K562 (cell line): ENCODE data around the gene PACSIN3. TPM values are rescaled to one million over a fixed set of nuclear protein-coding genes. Genes with fewer than 3 reads are reported as not detected.

Experiments
- CCAR2 ChIP-seq: fragments of 200-400 bp; formaldehyde crosslinking; IDR thresholded peaks from 2 replicates; pipeline ENCODE4 v1.6.1; 2017; ENCODE audit warnings: mild to moderate bottlenecking, low read depth, low read length
- DPF2 ChIP-seq: fragments of 450-650 bp; IDR thresholded peaks from 2 replicates; pipeline ENCODE4 v1.6.1; 2016
- ETV5 ChIP-seq: sonication (generic); formaldehyde crosslinking; IDR thresholded peaks from 2 replicates; pipeline ENCODE4 v1.4.0; 2020; ENCODE audit warnings: low read depth, mild to moderate bottlenecking, missing genetic modification reagents
- FOSL1 ChIP-seq: fragments of 200-800 bp; sonication (Bioruptor generic); conservative IDR thresholded peaks from 2 replicates; pipeline ENCODE4 v1.6.1; 2016; ENCODE audit warnings: missing genetic modification characterization, missing compliant biosample characterization
- FOXK1 ChIP-seq: sonication (generic); formaldehyde crosslinking; IDR thresholded peaks from 2 replicates; pipeline ENCODE4 v1.8.0; 2022; ENCODE audit warnings: missing genetic modification reagents, mild to moderate bottlenecking, borderline replicate concordance
- MEF2A ChIP-seq: IDR thresholded peaks from 2 replicates; pipeline ENCODE4 v1.6.1; 2011; ENCODE audit warnings: low read depth, mild to moderate bottlenecking, low read length, moderate library complexity; ENCODE audit not compliant: control insufficient read depth
- NR1H2 ChIP-seq: sonication (generic); formaldehyde crosslinking; IDR thresholded peaks from 2 replicates; pipeline ENCODE4 v1.4.0; 2020; ENCODE audit warnings: mild to moderate bottlenecking, missing genetic modification reagents
- SLC30A9 ChIP-seq: fragments of 250-450 bp; sonication (Bioruptor Pico); IDR thresholded peaks from 2 replicates; pipeline ENCODE4 v1.8.0; 2022; ENCODE audit warnings: mild to moderate bottlenecking, moderate library complexity
- SNRNP70 ChIP-seq: fragments of 200-400 bp; formaldehyde crosslinking; optimal IDR thresholded peaks from 2 replicates; pipeline ENCODE3; 2017; ENCODE audit warnings: low read depth, low read length
- YY1 ChIP-seq, 3 experiments: IDR thresholded peaks; 2 replicates each; pipeline ENCODE4 v1.6.1; 2011; ENCODE audit warnings: low read length in 2 of 3, mild to moderate bottlenecking in 2 of 3, moderate library complexity in 2 of 3, borderline replicate concordance in 1 of 3, control low read depth in 1 of 3, low read depth in 1 of 3; ENCODE audit not compliant: insufficient read depth in 3 of 3, insufficient replicate concordance in 2 of 3, control insufficient read depth in 1 of 3, insufficient read length in 1 of 3; ENCODE audit errors: extremely low read depth in 1 of 3
- ZBTB17 ChIP-seq: fragments of 450-650 bp; formaldehyde crosslinking; IDR thresholded peaks from 2 replicates; pipeline ENCODE4 v1.4.0; 2020; ENCODE audit warnings: mild to moderate bottlenecking
- ZC3H8 ChIP-seq: fragments of 450-650 bp; IDR thresholded peaks from 2 replicates; pipeline ENCODE4 v1.6.1; 2017
- ZEB2 ChIP-seq: fragments of 450-650 bp; IDR thresholded peaks from 2 replicates; pipeline ENCODE4 v1.6.1; 2016
- ZNF354B ChIP-seq: fragments of 250-450 bp; sonication (Bioruptor Pico); IDR thresholded peaks from 2 replicates; pipeline ENCODE4 v1.4.0; 2020
- ZNF436 ChIP-seq: fragments of 250-450, 450-650 bp; sonication (Bioruptor Pico); formaldehyde crosslinking; IDR thresholded peaks from 2 replicates; pipeline ENCODE4 v1.7.0; 2020; ENCODE audit warnings: mild to moderate bottlenecking
- ZNF444 ChIP-seq: fragments of 250-450 bp; sonication (Bioruptor Pico); IDR thresholded peaks from 2 replicates; pipeline ENCODE4 v1.4.0; 2020; ENCODE audit warnings: mild to moderate bottlenecking, moderate library complexity
- polyA plus RNA-seq, 8 experiments: library from polyadenylated mRNA; depleted of rRNA in 4 of 8; stranded (reverse) in 5 of 8; unstranded in 3 of 8; fragments of >200 nt; fragmentation: Nextera tagmentation in 2 of 8; fragmentation: Illumina TruSeq in 1 of 8; extraction: Ambion mirVana in 2 of 8; extraction: Trizol in 1 of 8; gene quantifications; 2 replicates each; pipeline versions ENCODE4 v1.2.1 to v1.2.3, GENCODE V29; 2011 to 2014; ENCODE audit warnings: inconsistent platforms in 1 of 8, missing spikeins in 1 of 8
- total RNA-seq, 7 experiments: library from RNA; depleted of rRNA in 6 of 7; stranded (reverse); fragments of >200 nt in 6 of 7; fragmentation: Illumina TruSeq in 2 of 7; extraction: Trizol in 2 of 7; gene quantifications; 2 replicates each; pipeline versions ENCODE4 v1.2.1 to v1.2.3, GENCODE V29; 2011 to 2021; ENCODE audit warnings: low replicate concordance in 1 of 7
- TF ChIP-seq, protein P1 (sequence below), 2 experiments: IDR thresholded peaks in 1 of 2; conservative IDR thresholded peaks in 1 of 2; 2 replicates each; pipeline ENCODE4 v1.6.1; 2016; ENCODE audit warnings: low read depth in 2 of 2, mild to moderate bottlenecking in 1 of 2, missing compliant biosample characterization in 1 of 2, missing genetic modification characterization in 1 of 2, moderate library complexity in 1 of 2
- TF ChIP-seq, protein P2 (sequence below): sonication (generic); formaldehyde crosslinking; IDR thresholded peaks from 2 replicates; pipeline ENCODE4 v1.8.0; 2022; ENCODE audit warnings: mild to moderate bottlenecking, missing genetic modification reagents
- TF ChIP-seq, protein P3 (sequence below): fragments of 200-800 bp; sonication (Bioruptor generic); IDR thresholded peaks from 2 replicates; pipeline ENCODE4 v1.6.1; 2017; ENCODE audit warnings: missing genetic modification characterization, missing compliant biosample characterization

Gene PACSIN3
- total and polyA plus RNA-seq, 9 of the 15 experiments (the other 6 are each of a cell fraction or from before 2014, with no cell fraction given): 0.13 to 18.1 (median 7.1) TPM

GRCh38 chr11:47177229-47177845 is 8.9 kb downstream of the PACSIN3 start (continued):
- TF ChIP-seq NR1H2 (CRISPR knock-in tag): peak; percentile 77; the same call in 1 of the 2 replicates
- TF ChIP-seq ZEB2: peak; percentile 35; the same call in 1 of the 2 replicates
- peak; percentile 51 for TF ChIP-seq FOSL1 (tag)
- TF ChIP-seq CCAR2: 0 out of 2 replicates have a peak, but pooled peaks have one; percentile 52
- TF ChIP-seq ZNF444: no peak
- TF ChIP-seq ZC3H8: 0 out of 2 replicates have a peak, but pooled peaks have one; percentile 33
- TF ChIP-seq YY1 (IDR thresholded peaks at IDR 0.05; ENCODE audit: borderline replicate concordance in 1 of 3, control insufficient read depth in 1 of 3, extremely low read depth in 1 of 3, insufficient read depth in 3 of 3, insufficient read length in 1 of 3, insufficient replicate concordance in 2 of 3, low read depth in 1 of 3, low read length in 2 of 3): no peak
- TF ChIP-seq ETV5 (CRISPR knock-in tag): 0 out of 2 replicates have a peak, but pooled peaks have one; percentile 25
- TF ChIP-seq SNRNP70: no peak
- no peak for TF ChIP-seq MEF2A
- TF ChIP-seq, protein P1, sequence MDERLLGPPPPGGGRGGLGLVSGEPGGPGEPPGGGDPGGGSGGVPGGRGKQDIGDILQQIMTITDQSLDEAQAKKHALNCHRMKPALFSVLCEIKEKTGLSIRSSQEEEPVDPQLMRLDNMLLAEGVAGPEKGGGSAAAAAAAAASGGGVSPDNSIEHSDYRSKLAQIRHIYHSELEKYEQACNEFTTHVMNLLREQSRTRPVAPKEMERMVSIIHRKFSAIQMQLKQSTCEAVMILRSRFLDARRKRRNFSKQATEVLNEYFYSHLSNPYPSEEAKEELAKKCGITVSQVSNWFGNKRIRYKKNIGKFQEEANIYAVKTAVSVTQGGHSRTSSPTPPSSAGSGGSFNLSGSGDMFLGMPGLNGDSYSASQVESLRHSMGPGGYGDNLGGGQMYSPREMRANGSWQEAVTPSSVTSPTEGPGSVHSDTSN (CRISPR knock-in tag; IDR thresholded peaks at IDR 0.05; ENCODE audit: low read depth): no peak
- TF ChIP-seq, protein P1 (tag; conservative IDR thresholded peaks at IDR 0.05; ENCODE audit: low read depth): no peak
- TF ChIP-seq, protein P2, sequence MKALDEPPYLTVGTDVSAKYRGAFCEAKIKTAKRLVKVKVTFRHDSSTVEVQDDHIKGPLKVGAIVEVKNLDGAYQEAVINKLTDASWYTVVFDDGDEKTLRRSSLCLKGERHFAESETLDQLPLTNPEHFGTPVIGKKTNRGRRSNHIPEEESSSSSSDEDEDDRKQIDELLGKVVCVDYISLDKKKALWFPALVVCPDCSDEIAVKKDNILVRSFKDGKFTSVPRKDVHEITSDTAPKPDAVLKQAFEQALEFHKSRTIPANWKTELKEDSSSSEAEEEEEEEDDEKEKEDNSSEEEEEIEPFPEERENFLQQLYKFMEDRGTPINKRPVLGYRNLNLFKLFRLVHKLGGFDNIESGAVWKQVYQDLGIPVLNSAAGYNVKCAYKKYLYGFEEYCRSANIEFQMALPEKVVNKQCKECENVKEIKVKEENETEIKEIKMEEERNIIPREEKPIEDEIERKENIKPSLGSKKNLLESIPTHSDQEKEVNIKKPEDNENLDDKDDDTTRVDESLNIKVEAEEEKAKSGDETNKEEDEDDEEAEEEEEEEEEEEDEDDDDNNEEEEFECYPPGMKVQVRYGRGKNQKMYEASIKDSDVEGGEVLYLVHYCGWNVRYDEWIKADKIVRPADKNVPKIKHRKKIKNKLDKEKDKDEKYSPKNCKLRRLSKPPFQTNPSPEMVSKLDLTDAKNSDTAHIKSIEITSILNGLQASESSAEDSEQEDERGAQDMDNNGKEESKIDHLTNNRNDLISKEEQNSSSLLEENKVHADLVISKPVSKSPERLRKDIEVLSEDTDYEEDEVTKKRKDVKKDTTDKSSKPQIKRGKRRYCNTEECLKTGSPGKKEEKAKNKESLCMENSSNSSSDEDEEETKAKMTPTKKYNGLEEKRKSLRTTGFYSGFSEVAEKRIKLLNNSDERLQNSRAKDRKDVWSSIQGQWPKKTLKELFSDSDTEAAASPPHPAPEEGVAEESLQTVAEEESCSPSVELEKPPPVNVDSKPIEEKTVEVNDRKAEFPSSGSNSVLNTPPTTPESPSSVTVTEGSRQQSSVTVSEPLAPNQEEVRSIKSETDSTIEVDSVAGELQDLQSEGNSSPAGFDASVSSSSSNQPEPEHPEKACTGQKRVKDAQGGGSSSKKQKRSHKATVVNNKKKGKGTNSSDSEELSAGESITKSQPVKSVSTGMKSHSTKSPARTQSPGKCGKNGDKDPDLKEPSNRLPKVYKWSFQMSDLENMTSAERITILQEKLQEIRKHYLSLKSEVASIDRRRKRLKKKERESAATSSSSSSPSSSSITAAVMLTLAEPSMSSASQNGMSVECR (CRISPR knock-in tag): 0 out of 2 replicates have a peak, but pooled peaks have one; percentile 29
- no peak for TF ChIP-seq ZBTB17 (CRISPR knock-in tag)
- no peak for TF ChIP-seq ZNF354B
- no peak for TF ChIP-seq ZNF436
- no peak for TF ChIP-seq FOXK1 (CRISPR knock-in tag)
- TF ChIP-seq SLC30A9 (CRISPR knock-in tag): no peak
- TF ChIP-seq DPF2: peak; percentile 52; the same call in 1 of the 2 replicates
- TF ChIP-seq, protein P3, sequence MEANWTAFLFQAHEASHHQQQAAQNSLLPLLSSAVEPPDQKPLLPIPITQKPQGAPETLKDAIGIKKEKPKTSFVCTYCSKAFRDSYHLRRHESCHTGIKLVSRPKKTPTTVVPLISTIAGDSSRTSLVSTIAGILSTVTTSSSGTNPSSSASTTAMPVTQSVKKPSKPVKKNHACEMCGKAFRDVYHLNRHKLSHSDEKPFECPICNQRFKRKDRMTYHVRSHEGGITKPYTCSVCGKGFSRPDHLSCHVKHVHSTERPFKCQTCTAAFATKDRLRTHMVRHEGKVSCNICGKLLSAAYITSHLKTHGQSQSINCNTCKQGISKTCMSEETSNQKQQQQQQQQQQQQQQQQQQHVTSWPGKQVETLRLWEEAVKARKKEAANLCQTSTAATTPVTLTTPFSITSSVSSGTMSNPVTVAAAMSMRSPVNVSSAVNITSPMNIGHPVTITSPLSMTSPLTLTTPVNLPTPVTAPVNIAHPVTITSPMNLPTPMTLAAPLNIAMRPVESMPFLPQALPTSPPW (CRISPR knock-in tag): peak; percentile 65
